CD4-positive, alpha-beta T cell treated with Interleukin-15 for 4 hours (primary cell): Measurements from ENCODE around the gene LCLAT1.

Source experiments
- DNase-seq: peaks from one replicate; pipeline ENCODE4 v3.0.0-alpha.2; 2020; ENCODE audit warnings: low spot score

The LCLAT1 gene

DNA sequence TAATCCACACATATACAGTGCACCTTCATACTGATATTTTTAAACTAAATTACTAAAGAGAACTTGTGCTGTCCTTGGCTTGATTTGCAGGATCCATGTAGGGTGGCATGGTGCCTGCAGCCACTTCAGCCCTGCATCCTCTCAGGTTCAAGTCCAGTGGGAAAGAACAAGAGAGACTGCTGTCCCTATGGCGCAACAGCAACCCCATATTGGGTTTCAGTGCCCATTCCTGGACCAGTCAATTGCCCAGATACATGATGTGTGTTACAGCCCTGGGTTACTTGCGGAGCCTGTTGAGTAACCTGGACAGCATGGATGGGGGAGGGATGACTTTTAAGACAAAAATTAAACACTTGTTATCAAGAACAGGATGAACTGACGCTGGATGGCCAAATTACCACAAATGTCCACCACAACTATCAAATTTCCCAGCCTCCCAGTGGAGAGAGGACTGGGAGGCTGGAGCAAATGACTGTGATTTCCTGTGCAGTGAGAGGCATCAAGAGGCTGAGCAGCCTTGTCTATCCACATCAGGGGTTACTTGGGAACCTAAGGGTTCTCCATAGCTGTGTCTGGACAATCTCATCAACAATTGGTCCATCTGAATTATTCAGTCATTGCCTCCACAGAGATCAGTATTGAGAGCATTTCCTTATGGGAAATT lies 198.2 kb downstream of the LCLAT1 start:
- no peak for DNase-seq

GRCh38 chr2:30645745-30646119 lies 198.7 kb downstream of the LCLAT1 start:
- no peak for DNase-seq

DNA sequence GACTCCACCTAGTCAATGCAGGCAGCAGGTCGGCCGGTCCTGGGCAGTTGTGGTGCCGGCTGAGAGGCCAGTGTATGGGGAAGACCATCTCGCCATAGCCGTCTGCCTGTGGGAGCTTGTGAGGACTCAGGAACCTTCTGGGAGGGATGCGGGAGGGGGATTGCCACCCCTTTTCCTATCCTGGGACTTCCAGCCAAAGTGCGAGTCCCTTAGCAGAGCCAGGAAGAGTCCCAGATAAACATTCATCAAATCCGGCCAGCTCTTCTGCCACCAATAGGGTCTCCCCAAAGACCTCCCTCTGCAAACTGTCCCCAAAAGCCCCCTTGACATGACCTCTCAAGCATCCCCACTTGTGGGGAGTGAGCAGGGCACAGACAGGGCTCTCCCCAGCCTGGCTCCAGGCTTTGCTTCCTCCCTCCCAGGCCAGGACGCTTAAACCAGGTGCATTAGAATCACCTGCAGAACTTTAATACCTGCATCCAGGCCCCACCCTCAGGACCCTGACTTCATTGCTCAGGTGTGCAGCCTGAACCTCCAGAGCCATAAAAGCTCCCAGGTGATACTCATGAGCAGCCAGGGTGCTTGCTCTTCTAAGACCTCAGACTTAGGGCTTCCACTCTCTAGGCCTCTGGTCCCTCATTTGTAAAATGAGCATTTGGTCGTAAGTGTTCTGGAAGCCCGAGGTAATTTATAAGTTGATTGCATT lies 200.9 kb downstream of the LCLAT1 start:
- DNase-seq, result no peak

DNA sequence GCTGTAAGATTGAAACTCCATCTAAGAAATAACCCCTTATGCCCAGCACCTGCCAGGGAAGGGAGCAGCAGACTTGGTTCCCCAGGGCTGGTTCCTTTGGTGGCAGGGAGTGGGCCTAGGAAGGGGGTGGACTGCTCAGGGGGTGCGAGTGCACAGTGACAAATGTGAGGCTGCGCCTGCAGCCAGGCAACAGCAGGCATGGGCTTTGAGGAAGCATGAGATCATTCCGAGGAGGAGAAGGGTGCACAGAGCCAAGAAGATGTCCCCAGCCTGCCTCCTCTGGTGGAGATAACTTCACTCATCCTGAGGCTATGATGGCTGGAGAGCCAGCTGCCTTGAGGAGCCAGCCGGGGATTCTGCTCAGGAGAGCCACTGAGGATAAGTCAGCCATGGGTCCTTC lies 202.2 kb downstream of the LCLAT1 start:
- DNase-seq, result no peak

GRCh38 chr2:30649828-30650227 lies 202.8 kb downstream of the LCLAT1 start:
- DNase-seq, result no peak

DNA sequence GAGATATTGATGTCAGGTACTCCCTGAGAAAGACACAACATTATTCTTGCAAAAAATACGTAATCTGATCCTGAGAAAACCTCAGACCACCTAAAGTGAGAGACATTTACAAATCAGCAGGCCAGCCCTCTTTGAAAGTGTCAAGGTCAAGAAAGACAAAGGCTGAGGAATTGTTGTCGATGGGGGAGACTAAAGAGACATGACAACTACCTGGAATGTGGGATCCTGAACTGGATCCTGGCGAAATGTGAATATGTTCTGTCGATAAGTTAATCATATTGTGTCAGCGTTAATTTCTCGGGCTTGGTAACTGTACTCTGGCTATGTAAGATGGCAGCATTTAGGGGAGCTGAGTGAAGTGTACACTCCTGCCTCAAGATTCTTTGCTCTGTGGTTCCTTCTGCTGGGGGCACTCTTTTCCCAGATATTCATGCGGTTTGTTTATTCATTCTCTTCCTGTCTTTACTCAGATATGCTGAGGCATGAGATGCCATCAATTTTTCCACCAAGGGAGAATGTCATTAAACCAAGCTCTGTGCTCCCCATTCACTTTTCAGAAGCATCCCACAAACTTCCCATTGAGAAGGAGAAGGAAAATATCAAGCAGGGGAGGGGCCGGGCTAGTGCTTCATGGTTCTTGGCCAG lies 205.3 kb downstream of the LCLAT1 start:
- no peak for DNase-seq

DNA sequence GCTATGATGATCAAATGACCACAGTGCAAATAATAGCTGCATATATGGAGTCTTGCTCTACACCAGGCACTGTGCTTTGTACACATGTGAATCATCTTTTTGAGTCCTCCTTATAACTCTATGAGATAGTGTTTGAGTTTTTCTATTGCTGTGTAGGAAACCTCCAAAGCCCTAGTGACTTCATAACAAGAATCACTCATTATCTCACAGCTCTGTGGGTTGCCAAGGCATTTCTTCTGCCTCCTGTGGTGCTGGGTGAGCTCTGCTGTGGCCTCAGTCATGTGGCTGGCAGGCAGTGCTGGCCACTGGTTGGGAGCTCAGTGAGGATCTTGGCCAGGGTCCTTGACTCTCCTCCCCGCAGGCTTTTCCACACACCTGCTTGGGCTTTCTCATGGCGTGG lies 206.8 kb downstream of the LCLAT1 start:
- no peak for DNase-seq

DNA sequence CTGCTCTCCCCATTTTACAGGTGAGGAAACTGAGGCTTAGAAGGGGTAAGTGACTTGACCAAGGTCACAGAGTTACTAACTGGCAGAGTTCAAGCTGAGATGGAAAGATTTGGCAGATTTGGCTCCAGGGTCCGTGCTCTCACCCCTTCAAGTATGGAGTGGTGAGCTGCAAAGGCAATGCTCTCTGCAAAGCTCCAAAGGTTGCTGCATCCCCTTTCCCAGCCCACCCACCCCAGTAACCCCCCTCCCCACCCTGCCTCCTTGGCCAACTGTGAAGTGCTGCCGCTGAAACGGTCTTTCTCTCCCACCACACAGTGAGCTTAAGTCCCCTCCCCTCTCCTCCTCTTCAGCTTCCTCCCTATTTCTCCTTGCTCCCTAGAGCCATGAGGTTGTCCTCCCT lies 207.4 kb downstream of the LCLAT1 start:
- no peak for DNase-seq

GRCh38 chr2:30655211-30655610 lies 208.2 kb downstream of the LCLAT1 start:
- no peak for DNase-seq

- DNase-seq, result no peak
Measured at GRCh38 chr2:30655660-30656059, 208.6 kb downstream of the LCLAT1 start.

DNA sequence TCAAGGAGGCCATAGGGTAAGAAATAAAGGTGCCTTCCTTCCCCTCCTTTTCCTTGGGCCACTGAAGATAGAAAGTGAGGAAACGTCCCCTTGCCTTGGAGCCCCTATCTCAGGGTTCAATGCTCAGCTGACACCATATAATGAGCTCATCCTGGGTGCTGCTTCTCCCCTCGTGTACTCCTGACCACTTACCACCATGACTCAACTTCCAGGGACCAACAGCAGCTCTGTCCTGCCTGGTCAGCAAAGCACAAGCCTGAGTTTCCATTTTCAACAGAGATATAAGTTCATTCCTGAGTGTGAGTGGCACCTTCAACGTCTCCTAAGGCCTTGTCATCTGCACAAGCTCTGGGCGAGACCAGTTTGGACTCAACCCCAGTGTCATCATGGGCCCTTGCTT lies 209.0 kb downstream of the LCLAT1 start:
- no peak for DNase-seq

DNA sequence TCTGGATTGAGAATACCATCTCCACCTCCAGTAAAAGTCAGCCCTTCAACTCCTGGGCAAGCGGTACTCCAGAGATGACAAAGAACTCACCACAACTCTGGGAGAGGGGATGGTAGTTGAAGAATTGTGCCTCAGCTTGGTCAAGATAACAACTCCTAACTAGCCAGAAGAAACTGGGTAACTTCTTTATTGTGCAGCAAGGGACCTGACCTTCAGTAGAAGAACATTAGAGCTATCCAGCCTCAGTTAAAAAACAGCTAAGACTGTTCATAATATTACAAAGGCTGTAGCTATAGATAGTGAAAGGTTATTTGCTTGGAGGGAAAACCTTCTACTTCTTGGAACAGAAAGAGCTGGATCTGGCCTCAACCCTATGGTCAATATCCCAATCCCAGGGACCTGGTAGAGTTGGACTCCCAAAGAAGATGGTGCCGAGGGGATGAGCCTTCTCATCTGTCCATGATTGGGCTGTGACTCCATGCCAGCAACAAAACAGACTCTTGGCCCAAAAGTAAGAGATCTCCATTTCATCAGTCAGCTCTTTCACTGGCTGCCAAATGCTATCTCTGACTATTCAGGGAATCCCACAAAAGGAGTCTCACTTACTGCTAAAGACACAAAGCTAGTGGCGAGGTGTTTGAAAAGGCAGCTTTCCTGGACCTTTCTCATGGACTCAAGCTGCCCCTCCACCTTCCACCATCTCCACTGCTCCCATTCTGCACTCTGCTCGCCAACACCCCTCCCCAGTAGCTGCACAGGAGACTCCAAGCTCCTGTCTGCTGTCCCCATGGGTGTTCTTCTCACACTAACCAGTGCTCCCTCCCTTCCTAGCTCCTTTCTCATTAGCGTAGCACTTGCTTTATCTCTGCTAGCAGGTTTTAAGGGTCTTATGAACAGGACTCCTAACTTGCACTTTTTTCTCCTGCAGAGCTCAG lies 214.4 kb downstream of the LCLAT1 start:
- DNase-seq, result no peak

- no peak for DNase-seq
Measured at GRCh38 chr2:30662268-30663131, 215.5 kb downstream of the LCLAT1 start.

DNA sequence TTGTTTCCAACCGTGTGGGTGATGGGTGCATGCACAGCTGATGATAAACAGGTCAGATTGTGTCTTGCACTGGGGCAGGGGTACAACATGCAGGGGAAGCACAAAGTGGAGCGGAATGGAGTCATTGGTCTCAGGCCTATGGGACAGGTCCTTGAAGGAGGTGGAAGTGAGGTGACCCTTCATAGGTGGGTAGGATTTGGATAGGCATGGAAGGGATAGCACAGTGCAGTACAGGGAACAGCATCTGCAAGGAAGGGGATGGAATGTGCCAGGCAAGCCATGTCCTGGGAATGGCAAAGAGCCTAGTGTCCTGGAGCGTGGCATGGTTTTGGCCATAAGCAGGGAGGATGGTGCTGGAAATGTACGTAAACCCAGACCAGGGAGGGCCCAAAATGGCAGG lies 216.3 kb downstream of the LCLAT1 start:
- no peak for DNase-seq

DNA sequence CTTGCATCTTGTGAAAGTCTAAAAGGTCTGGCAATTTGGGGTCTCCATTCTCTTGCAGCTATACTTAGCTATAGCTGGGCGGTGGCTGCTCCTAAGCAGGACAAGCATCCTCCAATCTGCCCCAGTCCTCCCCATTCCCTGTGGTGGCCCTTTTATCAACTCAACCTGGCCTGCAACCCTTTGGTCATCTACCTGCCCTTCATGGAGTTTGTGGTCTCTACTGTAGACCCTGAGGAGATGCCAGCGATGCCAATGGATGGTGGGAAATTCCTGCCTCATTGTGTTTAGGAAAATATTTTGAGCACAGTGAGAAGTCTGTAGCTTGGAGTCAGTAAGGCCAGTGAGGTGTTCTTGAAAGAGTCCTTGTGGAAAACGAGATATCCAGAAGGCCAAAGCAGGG lies 216.8 kb downstream of the LCLAT1 start:
- no peak for DNase-seq

DNA sequence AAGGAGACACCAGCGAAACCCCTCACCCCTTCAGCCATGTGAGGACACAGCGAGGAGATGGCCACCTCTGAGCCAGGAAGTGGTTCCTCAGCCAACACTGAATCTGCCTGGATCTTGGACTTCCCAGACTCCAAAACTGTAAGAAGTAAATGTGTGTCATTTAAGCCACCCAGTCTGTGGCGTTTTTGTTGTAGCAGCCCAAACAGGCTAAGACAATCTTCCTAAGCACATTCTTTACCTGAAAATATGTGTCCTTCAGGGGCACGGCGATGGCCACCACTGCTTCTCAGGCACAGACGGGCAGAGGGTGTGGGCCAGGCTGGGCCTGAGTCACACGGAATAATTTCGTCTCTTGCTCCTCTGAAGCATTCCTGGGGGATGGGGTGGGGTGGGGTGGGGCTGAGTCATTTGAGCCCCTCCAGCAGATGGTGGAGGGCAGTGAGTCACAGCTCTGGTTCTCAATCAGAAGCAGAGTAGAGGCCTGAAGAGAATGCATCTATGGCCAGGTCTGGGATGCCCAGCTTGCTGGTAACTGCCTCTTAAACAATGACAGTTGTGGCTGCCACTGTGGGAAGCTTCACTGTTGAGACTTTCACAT lies 217.8 kb downstream of the LCLAT1 start:
- DNase-seq, result no peak

DNA sequence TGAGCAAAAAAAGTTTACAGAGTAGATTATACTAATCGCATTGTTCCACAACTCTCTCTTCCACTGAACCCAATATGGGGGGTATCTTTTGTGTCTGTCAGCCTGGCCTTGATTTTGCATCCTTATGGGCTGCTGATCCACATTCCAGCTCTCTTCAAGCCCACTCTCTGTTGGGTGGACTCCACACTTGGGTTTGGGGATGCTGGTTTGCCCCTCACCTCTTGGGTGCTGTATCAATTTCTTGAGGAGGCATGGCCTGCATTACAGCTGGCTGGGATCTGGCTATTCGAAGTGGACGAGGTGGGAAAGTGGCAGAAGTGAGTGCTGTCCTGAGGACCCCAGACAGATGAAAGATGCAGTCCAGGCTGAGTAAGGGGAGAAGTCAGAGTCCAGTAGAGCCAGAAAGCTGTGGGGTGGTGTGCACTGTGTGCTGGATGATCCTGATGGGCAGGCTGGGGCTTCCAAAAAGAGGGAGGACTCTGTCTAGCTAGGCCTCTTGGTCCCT lies 218.8 kb downstream of the LCLAT1 start:
- no peak for DNase-seq

- DNase-seq, result no peak
Measured at GRCh38 chr2:30666266-30666874, 219.3 kb downstream of the LCLAT1 start.

DNA sequence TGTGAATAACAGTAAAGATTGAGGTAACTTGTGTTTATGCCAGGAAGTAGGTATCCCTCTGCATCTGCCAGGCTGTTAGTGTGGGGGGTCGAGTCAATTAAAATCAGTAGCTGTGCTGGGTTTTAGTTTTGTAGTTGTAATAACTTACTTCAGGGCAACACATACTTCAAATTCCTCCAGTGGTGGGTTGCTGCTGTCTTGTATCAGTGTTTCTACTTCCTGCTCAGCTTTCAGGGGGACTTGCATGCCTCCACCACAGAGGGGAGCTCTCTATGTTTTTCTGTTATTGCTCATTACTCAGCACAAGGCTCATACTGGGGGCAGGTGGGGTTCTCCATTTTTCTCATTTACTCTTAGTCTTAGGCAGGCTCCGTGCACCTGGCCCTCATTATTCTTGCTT lies 223.4 kb downstream of the LCLAT1 start:
- DNase-seq, result no peak

DNA sequence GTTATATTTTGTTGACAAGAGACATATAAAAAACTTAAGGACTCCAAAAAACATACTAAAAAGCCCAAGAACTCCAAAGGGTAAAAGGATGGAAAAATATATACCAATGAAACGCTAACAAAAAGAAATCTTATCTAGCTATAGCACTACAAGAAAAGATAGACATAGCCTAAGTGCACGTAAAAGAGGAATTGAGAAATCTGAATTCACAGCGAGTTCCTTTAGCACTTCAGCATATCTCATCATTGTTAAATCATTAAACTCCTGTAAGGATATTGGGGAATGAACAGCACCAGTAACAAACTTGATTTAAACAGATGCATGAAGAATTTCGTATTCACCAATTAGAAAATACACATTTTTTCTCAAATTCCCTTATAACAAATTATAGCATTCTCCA lies 226.1 kb downstream of the LCLAT1 start:
- DNase-seq, result no peak
